H1 (cell line): Measurements from ENCODE around the gene LRATD1. TPM values are rescaled to one million over a fixed set of nuclear protein-coding genes. Genes with fewer than 3 reads are reported as not detected.

ENCODE experiments used
- CTCF ChIA-PET: fragments of 300-600 bp; sonication (Branson Sonifier 250); formaldehyde crosslinking; loops from one replicate; lab custom pipeline; 2021; ENCODE audit not compliant: partially characterized antibody; lab: Charles Lee
- POLR2A ChIA-PET: fragments of 300-600 bp; sonication (Branson Sonifier 250); formaldehyde crosslinking; loops from one replicate; lab custom pipeline; 2021; ENCODE audit warnings: inconsistent platforms; ENCODE audit not compliant: partially characterized antibody; lab: Charles Lee
- DNase-seq, 2 experiments: peaks; one replicate each; pipeline versions ENCODE4 v3.0.0 to v3.0.0-alpha.2; 2010 to 2022; ENCODE audit warnings: low spot score in 2 of 2, low read depth in 1 of 2, mixed read lengths in 1 of 2
- FAIRE-seq: peaks from 2 replicates; lab custom pipeline; 2011; peaks lifted over from hg19 to GRCh38; lab: Jason Lieb, UNC
- H2AFZ ChIP-seq: 2 replicates; pipeline ENCODE4 v1.8.1; 2012; ENCODE audit warnings: low read length, inconsistent platforms
- H2AK5ac ChIP-seq: 2 replicates; pipeline ENCODE4 v1.6.1; 2013; ENCODE audit warnings: low read depth, low read length
- H2BK120ac ChIP-seq: replicated peaks from 2 replicates; pipeline ENCODE3; 2013; ENCODE audit warnings: low read depth, low read length, inconsistent platforms
- H2BK12ac ChIP-seq: 2 replicates; pipeline ENCODE4 v1.6.1; 2013; ENCODE audit warnings: low read depth, low read length
- H2BK15ac ChIP-seq: 2 replicates; pipeline ENCODE4 v1.6.1; 2013; ENCODE audit warnings: low read length
- H2BK20ac ChIP-seq: 2 replicates; pipeline ENCODE4 v1.6.1; 2013; ENCODE audit warnings: low read length
- H2BK5ac ChIP-seq: 2 replicates; pipeline ENCODE4 v1.6.1; 2013; ENCODE audit warnings: low read depth, low read length
- H3K14ac ChIP-seq: 2 replicates; pipeline ENCODE4 v1.6.1; 2013; ENCODE audit warnings: inconsistent platforms; ENCODE audit not compliant: insufficient read length
- H3K18ac ChIP-seq: 2 replicates; pipeline ENCODE4 v1.6.1; 2013; ENCODE audit warnings: low read length; ENCODE audit errors: extremely low read depth
- H3K23ac ChIP-seq: 2 replicates; pipeline ENCODE4 v1.6.1; 2013; ENCODE audit warnings: inconsistent platforms; ENCODE audit not compliant: insufficient read length
- H3K23me2 ChIP-seq: 2 replicates; pipeline ENCODE4 v1.6.1; 2013; ENCODE audit warnings: low read depth, low read length
- H3K27ac ChIP-seq: 2 replicates; pipeline ENCODE4 v1.6.1; 2011; ENCODE audit warnings: low read depth, low read length, inconsistent platforms
- H3K27me3 ChIP-seq, 4 experiments: replicated peaks in 1 of 4; 1 replicate in 1 of 4; 2 replicates in 3 of 4; pipeline versions ENCODE4 v1.6.1 to v1.8.1; 2011 to 2013; ENCODE audit warnings: low read length in 3 of 4, mild to moderate bottlenecking in 3 of 4, inconsistent platforms in 2 of 4, mixed read lengths in 2 of 4, moderate library complexity in 1 of 4; ENCODE audit not compliant: control insufficient read depth in 3 of 4, insufficient read depth in 3 of 4; ENCODE audit errors: extremely low read depth in 1 of 4
- H3K36me3 ChIP-seq, 4 experiments: 2 replicates each; pipeline versions ENCODE4 v1.6.1 to v1.8.1; 2011 to 2013; ENCODE audit warnings: mild to moderate bottlenecking in 4 of 4, low read length in 3 of 4, moderate library complexity in 2 of 4, control low read depth in 1 of 4, inconsistent platforms in 1 of 4; ENCODE audit not compliant: insufficient read depth in 4 of 4, control insufficient read depth in 2 of 4
- H3K4ac ChIP-seq: replicated peaks from 2 replicates; pipeline ENCODE3; 2013; ENCODE audit warnings: low read length, low read depth, mixed read lengths, inconsistent platforms; ENCODE audit not compliant: insufficient read length
- H3K4me1 ChIP-seq, 4 experiments: replicated peaks in 1 of 4; 1 replicate in 1 of 4; 2 replicates in 3 of 4; pipeline versions ENCODE4 v1.6.1 to v1.8.1; 2011 to 2013; ENCODE audit warnings: low read length in 3 of 4, inconsistent platforms in 2 of 4, mixed read lengths in 1 of 4; ENCODE audit not compliant: insufficient read depth in 4 of 4, control insufficient read depth in 3 of 4
- H3K4me2 ChIP-seq, 2 experiments: 2 replicates each; pipeline versions ENCODE4 v1.6.1 to v1.8.1; 2011 to 2013; ENCODE audit warnings: low read depth in 2 of 2, low read length in 2 of 2, control low read depth in 1 of 2, inconsistent platforms in 1 of 2, mild to moderate bottlenecking in 1 of 2; ENCODE audit not compliant: insufficient read depth in 1 of 2
- H3K4me3 ChIP-seq, 4 experiments: fragments of 200-600, 300-600 bp in 1 of 4; sonication (generic), shearing (Covaris generic), sonication (Bioruptor Twin) in 1 of 4; 2 replicates each; pipeline versions ENCODE4 v1.5.1 to v1.8.1; 2011 to 2016; ENCODE audit warnings: low read length in 4 of 4, low read depth in 3 of 4, control low read depth in 2 of 4, inconsistent platforms in 2 of 4, mild to moderate bottlenecking in 2 of 4, mixed read lengths in 1 of 4, moderate library complexity in 1 of 4; ENCODE audit not compliant: insufficient read depth in 2 of 4; ENCODE audit errors: extremely low read depth in 1 of 4
- H3K56ac ChIP-seq: replicated peaks from 2 replicates; pipeline ENCODE3; 2013; ENCODE audit warnings: low read depth, mild to moderate bottlenecking, mixed read lengths, low read length, inconsistent platforms; ENCODE audit not compliant: insufficient read length
- H3K79me1 ChIP-seq: 2 replicates; pipeline ENCODE4 v1.6.1; 2013; ENCODE audit warnings: low read depth, low read length, control low read depth
- H3K79me2 ChIP-seq, 2 experiments: 2 replicates each; pipeline versions ENCODE4 v1.6.1 to v1.8.1; 2012 to 2013; ENCODE audit warnings: low read length in 2 of 2, mild to moderate bottlenecking in 2 of 2, inconsistent platforms in 1 of 2; ENCODE audit not compliant: insufficient read depth in 2 of 2, control insufficient read depth in 1 of 2
- H3K9ac ChIP-seq, 4 experiments: replicated peaks in 1 of 4; 1 replicate in 1 of 4; 2 replicates in 3 of 4; pipeline versions ENCODE4 v1.6.1 to v1.8.1; 2011 to 2013; ENCODE audit warnings: low read depth in 3 of 4, low read length in 3 of 4, control low read depth in 2 of 4, mild to moderate bottlenecking in 2 of 4, moderate library complexity in 2 of 4, inconsistent platforms in 1 of 4; ENCODE audit errors: extremely low read depth in 1 of 4
- H3K9me3 ChIP-seq, 2 experiments: 2 replicates each; pipeline versions ENCODE4 v1.6.1 to v1.8.1; 2012 to 2013; ENCODE audit warnings: mild to moderate bottlenecking in 2 of 2, moderate library complexity in 2 of 2, control low read depth in 1 of 2, inconsistent platforms in 1 of 2, low read depth in 1 of 2, low read length in 1 of 2, mixed read lengths in 1 of 2; ENCODE audit not compliant: insufficient read depth in 2 of 2
- H4K20me1 ChIP-seq, 2 experiments: replicated peaks in 1 of 2; 2 replicates each; pipeline versions ENCODE3 to v1.8.1; 2011 to 2013; ENCODE audit warnings: inconsistent platforms in 2 of 2, low read length in 2 of 2, mild to moderate bottlenecking in 1 of 2; ENCODE audit not compliant: insufficient read depth in 2 of 2, control insufficient read depth in 1 of 2
- H4K5ac ChIP-seq: 2 replicates; pipeline ENCODE4 v1.6.1; 2013; ENCODE audit warnings: low read length, low read depth, mixed read lengths, inconsistent platforms; ENCODE audit not compliant: insufficient read length
- H4K8ac ChIP-seq: 2 replicates; pipeline ENCODE4 v1.8.0; 2013; ENCODE audit warnings: mild to moderate bottlenecking, moderate library complexity, low read length, inconsistent platforms; ENCODE audit not compliant: insufficient read depth; ENCODE audit errors: extremely low read depth
- H4K91ac ChIP-seq: replicated peaks from 2 replicates; pipeline ENCODE3; 2013; ENCODE audit warnings: low read length, mixed read lengths, inconsistent platforms; ENCODE audit not compliant: insufficient read length
- CTBP2 ChIP-seq: IDR thresholded peaks from 2 replicates; pipeline ENCODE4 v1.7.0; 2011; ENCODE audit warnings: borderline replicate concordance, mild to moderate bottlenecking, moderate library complexity, mixed read lengths, low read length; ENCODE audit not compliant: insufficient read depth, insufficient read length
- TEAD4 ChIP-seq: IDR thresholded peaks from 2 replicates; pipeline ENCODE4 v1.6.1; 2012; ENCODE audit warnings: low read depth, low read length, inconsistent platforms, mixed read lengths
- WGBS, 2 experiments: shearing (Covaris generic) in 1 of 2; methylation state at CpG; one replicate each; pipeline versions ENCODE4 v1.1.6 to v1.1.7; 2013 to 2015; ENCODE audit warnings: low lambda C conversion rate in 2 of 2, mixed read lengths in 2 of 2, inconsistent platforms in 1 of 2, low coverage in 1 of 2, missing lambda C conversion rate in 1 of 2; ENCODE audit not compliant: insufficient replicate concordance in 2 of 2, insufficient coverage in 1 of 2, insufficient read length in 1 of 2; ENCODE audit errors: extremely low coverage in 1 of 2, missing lambda C conversion rate in 1 of 2; 5-methylcytosine and 5-hydroxymethylcytosine counted together
- polyA plus RNA-seq, 7 experiments: library from polyadenylated mRNA; depleted of rRNA in 3 of 7; stranded (reverse) in 5 of 7; unstranded in 2 of 7; fragments of >200 nt in 5 of 7; fragments of 200-250 nt in 2 of 7; gene quantifications; 1 replicate in 5 of 7; 2 replicates in 1 of 7; 4 replicates in 1 of 7; pipeline versions ENCODE4 v1.2.1 to v1.2.3, GENCODE V29; 2011 to 2013; ENCODE audit warnings: missing spikeins in 2 of 7, mixed read lengths in 2 of 7
- total RNA-seq: library from RNA; stranded (reverse); fragmentation: NEBNext Ultra II Directional; extraction: Animal tissue kit (Norgen Biotek cat#: 25700); gene quantifications from 2 replicates; pipeline ENCODE4 v1.2.1, GENCODE V29; 2021

LRATD1 gene
- total and polyA plus RNA-seq, 2 of the 8 experiments (the other 6 are each of a cell fraction or from before 2014, with no cell fraction given) = 1.2 to 2.3 TPM

- no peak overlapping the region for H3K14ac ChIP-seq
- no peaks in the 10 kb centered on the region for H3K36me3 ChIP-seq
- ChIA-PET CTCF (interaction anchor here (1.6 kb wide), 1 partner anchor 20 kb away, joined by 3 read pairs; no protein-coding TSS in a partner anchor), POLR2A (no interaction called here)
- H3K18ac ChIP-seq = no peak overlapping the region
- H3K9ac ChIP-seq = no peak overlapping the region
- FAIRE-seq (no peak), DNase-seq (no peak)
- no peak overlapping the region for H3K23ac ChIP-seq
- H2BK5ac ChIP-seq = no peak overlapping the region
- H4K5ac ChIP-seq = no peak overlapping the region
- no peak overlapping the region for H2BK12ac ChIP-seq
- H3K4me1 ChIP-seq = no peaks in the 10 kb centered on the region; a peak in 1 of 7 replicates
- no peak overlapping the region for H3K4me3 ChIP-seq
- no peak overlapping the region for H2BK15ac ChIP-seq
- no peaks in the 10 kb centered on the region for H4K20me1 ChIP-seq
- WGBS, 2 experiments = 94% methylated on average over 3 of the region's 3 CpGs; no CpG with 5 or more reads in 1 of the 2 experiments
- no peak overlapping the region for H3K4me2 ChIP-seq
- no peak overlapping the region for H2BK120ac ChIP-seq
- no peaks in the 10 kb centered on the region for H3K9me3 ChIP-seq
- no peaks in the 10 kb centered on the region for H3K23me2 ChIP-seq
- H2BK20ac ChIP-seq = no peak overlapping the region
- no peak overlapping the region for H2AK5ac ChIP-seq
- TF ChIP-seq TEAD4 (peak; percentile 82), CTBP2 (no peak)
- no peak overlapping the region for H3K27ac ChIP-seq
- H3K79me1 ChIP-seq = no peaks in the 10 kb centered on the region
- no peak overlapping the region for H2AFZ ChIP-seq
- no peak overlapping the region for H4K8ac ChIP-seq
- no peaks in the 10 kb centered on the region for H3K27me3 ChIP-seq
- no peaks in the 10 kb centered on the region for H3K79me2 ChIP-seq
- no peak overlapping the region for H3K56ac ChIP-seq
- H4K91ac ChIP-seq = no peak overlapping the region
- H3K4ac ChIP-seq = no peak overlapping the region
These were observed 28.6 kb downstream of the LRATD1 start for GRCh38 chr2:14661163-14661562.
